Trophoblast cell (in vitro differentiated cells and primary cell): Measurements from ENCODE around the gene C2CD5.

ENCODE experiments used
- DNase-seq, 2 donors: peaks; one replicate each; pipeline ENCODE4 v3.0.0-alpha.2; 2016
- H2AFZ ChIP-seq: 2 replicates; pipeline ENCODE4 v1.6.1; 2013; ENCODE audit warnings: low read length, moderate library complexity, mild to moderate bottlenecking; ENCODE audit not compliant: insufficient read depth, poor library complexity
- H2AK5ac ChIP-seq: 2 replicates; pipeline ENCODE4 v1.6.1; 2013; ENCODE audit warnings: mild to moderate bottlenecking, low read length
- H2BK120ac ChIP-seq: 2 replicates; pipeline ENCODE4 v1.6.1; 2013; ENCODE audit warnings: low read length, mild to moderate bottlenecking, moderate library complexity; ENCODE audit not compliant: insufficient read depth, poor library complexity
- H2BK12ac ChIP-seq: 2 replicates; pipeline ENCODE4 v1.6.1; 2013; ENCODE audit warnings: mild to moderate bottlenecking, low read length, moderate library complexity
- H2BK5ac ChIP-seq: 2 replicates; pipeline ENCODE4 v1.6.1; 2013; ENCODE audit warnings: low read length, low read depth, moderate library complexity, mild to moderate bottlenecking; ENCODE audit not compliant: poor library complexity
- H3K14ac ChIP-seq: 2 replicates; pipeline ENCODE4 v1.6.1; 2013; ENCODE audit warnings: mild to moderate bottlenecking, low read length
- H3K18ac ChIP-seq: 2 replicates; pipeline ENCODE4 v1.6.1; 2013; ENCODE audit warnings: mild to moderate bottlenecking, low read length
- H3K23ac ChIP-seq: 2 replicates; pipeline ENCODE4 v1.6.1; 2013; ENCODE audit warnings: low read length
- H3K27ac ChIP-seq: 2 replicates; pipeline ENCODE4 v1.5.1; 2013; ENCODE audit warnings: low read depth, mild to moderate bottlenecking, inconsistent platforms, low read length, moderate library complexity
- H3K27me3 ChIP-seq: 2 replicates; pipeline ENCODE4 v1.6.1; 2013; ENCODE audit warnings: inconsistent platforms, mild to moderate bottlenecking, low read length, moderate library complexity; ENCODE audit not compliant: insufficient read depth
- H3K36me3 ChIP-seq, 2 experiments: 1 replicate in 1 of 2; 2 replicates in 1 of 2; pipeline ENCODE4 v1.6.1; 2013; ENCODE audit warnings: low read length in 2 of 2, mild to moderate bottlenecking in 2 of 2, moderate library complexity in 1 of 2; ENCODE audit not compliant: insufficient read depth in 2 of 2, control insufficient read depth in 1 of 2
- H3K4ac ChIP-seq: 2 replicates; pipeline ENCODE4 v1.6.1; 2013; ENCODE audit warnings: low read depth, mild to moderate bottlenecking, low read length, moderate library complexity
- H3K4me1 ChIP-seq, 2 experiments: 1 replicate in 1 of 2; 2 replicates in 1 of 2; pipeline ENCODE4 v1.6.1; 2013; ENCODE audit warnings: low read length in 2 of 2, mild to moderate bottlenecking in 2 of 2, moderate library complexity in 1 of 2; ENCODE audit not compliant: insufficient read depth in 2 of 2, control insufficient read depth in 1 of 2
- H3K4me2 ChIP-seq: 2 replicates; pipeline ENCODE4 v1.6.1; 2013; ENCODE audit warnings: inconsistent platforms, mild to moderate bottlenecking, low read length, moderate library complexity
- H3K4me3 ChIP-seq: 2 replicates; pipeline ENCODE4 v1.5.1; 2013; ENCODE audit warnings: mild to moderate bottlenecking, low read depth, low read length, inconsistent platforms
- H3K79me1 ChIP-seq: one replicate; pipeline ENCODE4 v1.6.1; 2013; ENCODE audit warnings: low read length
- H3K79me2 ChIP-seq: 2 replicates; pipeline ENCODE4 v1.6.1; 2013; ENCODE audit warnings: low read length, mild to moderate bottlenecking; ENCODE audit not compliant: control insufficient read depth, insufficient read depth, poor library complexity
- H3K9ac ChIP-seq: 2 replicates; pipeline ENCODE4 v1.6.1; 2013; ENCODE audit warnings: mild to moderate bottlenecking, low read length
- H3K9me3 ChIP-seq: 2 replicates; pipeline ENCODE4 v1.6.1; 2013; ENCODE audit warnings: low read depth, mild to moderate bottlenecking, control low read depth, inconsistent platforms, low read length; ENCODE audit not compliant: insufficient read depth
- H4K12ac ChIP-seq: 2 replicates; pipeline ENCODE4 v1.6.1; 2013; ENCODE audit warnings: low read depth, mild to moderate bottlenecking, low read length, moderate library complexity
- H4K8ac ChIP-seq: 2 replicates; pipeline ENCODE4 v1.6.1; 2013; ENCODE audit warnings: low read depth, mild to moderate bottlenecking, low read length, moderate library complexity
- H4K91ac ChIP-seq: one replicate; pipeline ENCODE4 v1.6.1; 2013; ENCODE audit warnings: low read depth, mild to moderate bottlenecking, low read length, moderate library complexity
- WGBS: extraction: QIAGEN DNeasy Blood & Tissue Kit; methylation state at CpG from one replicate; pipeline ENCODE4 v1.1.7; 2013; ENCODE audit warnings: missing lambda C conversion rate; ENCODE audit not compliant: insufficient read length, insufficient coverage; ENCODE audit errors: extremely low coverage; 5-methylcytosine and 5-hydroxymethylcytosine counted together

The C2CD5 gene

DNA sequence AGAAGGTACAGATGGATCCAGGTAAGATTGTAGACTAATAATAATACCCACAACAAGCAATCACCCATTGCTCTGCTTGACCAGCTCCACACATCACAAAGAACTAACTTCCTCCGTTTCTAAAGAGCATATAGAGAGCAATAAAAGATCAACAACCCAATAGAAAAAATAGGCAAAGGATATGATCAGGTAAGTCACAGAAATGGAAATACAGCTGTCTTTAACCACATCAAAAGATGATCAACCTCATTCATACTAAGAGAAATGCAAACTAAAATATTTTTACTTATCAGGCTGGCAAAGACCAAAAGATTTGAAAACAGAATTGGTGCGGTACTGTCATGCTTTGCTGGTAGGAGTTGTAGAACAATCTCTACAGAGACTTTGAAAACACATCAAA is 8.9 kb downstream of the C2CD5 start:
- Histone ChIP-seq H3K79me1 (no peaks in the 10 kb centered on the region), H3K27me3 (no peaks in the 10 kb centered on the region), H3K9me3 (no peaks in the 10 kb centered on the region), H3K9ac (no peak overlapping the region), H3K23ac (no peak overlapping the region), H3K79me2 (no peaks in the 10 kb centered on the region), H3K4ac (no peak overlapping the region), H3K4me1 (no peaks in the 10 kb centered on the region), H2BK120ac (no peak overlapping the region), H2BK5ac (no peak overlapping the region), H3K14ac (no peak overlapping the region), H4K8ac (no peak overlapping the region), H4K12ac (no peak overlapping the region), H3K36me3 (peaks cover 0 to 3% of the 10 kb centered on the region in 2 experiments), H3K4me2 (no peak overlapping the region), H4K91ac (no peak overlapping the region), H3K27ac (no peak overlapping the region), H2AFZ (no peak overlapping the region), H3K18ac (no peak overlapping the region), H3K4me3 (no peak overlapping the region), H2BK12ac (no peak overlapping the region), H2AK5ac (no peak overlapping the region)
- no peak for DNase-seq
- WGBS = no CpG with 5 or more reads among the region's 2 CpGs

DNA sequence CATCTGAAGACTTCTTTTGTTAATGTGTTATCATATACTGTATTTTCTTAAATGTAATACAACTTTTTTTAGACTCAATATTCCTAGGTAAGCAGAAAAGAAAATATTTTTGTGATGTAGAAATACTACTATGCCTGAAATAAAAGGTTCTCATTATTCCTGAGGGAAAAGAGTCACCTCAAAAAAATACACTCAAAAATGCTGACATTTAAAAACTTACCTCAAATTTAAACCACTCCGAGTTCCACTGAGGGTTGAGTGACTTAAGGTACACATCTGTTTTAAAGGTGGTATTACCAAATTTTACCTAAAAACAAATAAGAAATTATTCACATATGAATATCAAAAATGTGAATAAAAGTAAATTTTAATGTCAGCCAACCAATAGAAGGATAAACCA is 9.3 kb downstream of the C2CD5 start:
- no CpG with 5 or more reads among the region's 1 CpG for WGBS
- H3K79me1 ChIP-seq = no peaks in the 10 kb centered on the region

DNA sequence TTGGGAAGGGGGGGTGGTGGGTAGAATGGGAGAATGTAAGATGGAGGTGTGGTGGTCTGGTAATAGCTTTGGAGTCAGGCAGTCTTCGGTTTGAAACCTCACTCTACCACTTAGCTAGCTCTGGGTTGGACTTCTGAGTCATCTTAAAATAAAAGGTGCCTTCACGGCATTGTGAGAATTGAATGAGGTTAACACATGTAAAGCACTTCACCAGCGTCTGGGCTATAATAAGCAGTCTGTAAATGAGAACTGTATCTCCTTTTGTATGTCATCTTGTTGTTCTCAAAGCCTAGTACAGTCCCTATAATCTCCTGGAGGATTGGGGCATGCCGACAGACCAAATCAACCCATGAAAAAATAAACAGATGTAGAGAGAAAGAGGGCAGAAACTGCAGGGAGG is 11.2 kb downstream of the C2CD5 start:
- H3K18ac ChIP-seq = no peak overlapping the region
- H3K14ac ChIP-seq = no peak overlapping the region
- no peak overlapping the region for H2BK5ac ChIP-seq
- peaks cover 0 to 3% of the 10 kb centered on the region in 2 experiments for H3K36me3 ChIP-seq
- no peak overlapping the region for H4K91ac ChIP-seq
- no peak overlapping the region for H4K8ac ChIP-seq
- H3K4me1 ChIP-seq = no peaks in the 10 kb centered on the region
- no peak overlapping the region for H2BK12ac ChIP-seq
- no peak overlapping the region for H2AK5ac ChIP-seq
- H3K4ac ChIP-seq = no peak overlapping the region
- H2BK120ac ChIP-seq = no peak overlapping the region
- H2AFZ ChIP-seq = no peak overlapping the region
- no peaks in the 10 kb centered on the region for H3K79me1 ChIP-seq
- H3K23ac ChIP-seq = no peak overlapping the region
- H3K4me3 ChIP-seq = no peak overlapping the region
- no peak overlapping the region for H4K12ac ChIP-seq
- no peak overlapping the region for H3K27ac ChIP-seq
- H3K9me3 ChIP-seq = no peaks in the 10 kb centered on the region
- H3K27me3 ChIP-seq = no peaks in the 10 kb centered on the region
- WGBS = no CpG with 5 or more reads among the region's 4 CpGs
- H3K79me2 ChIP-seq = no peaks in the 10 kb centered on the region
- H3K9ac ChIP-seq = no peak overlapping the region
- DNase-seq = no peak
- H3K4me2 ChIP-seq = no peak overlapping the region

More for the DNA sequence above, 9.3 kb downstream of the C2CD5 start:
- Histone ChIP-seq H3K4me3 (no peak overlapping the region), H4K12ac (no peak overlapping the region), H3K18ac (no peak overlapping the region), H2BK120ac (no peak overlapping the region), H2AK5ac (no peak overlapping the region), H4K8ac (no peak overlapping the region), H3K79me2 (no peaks in the 10 kb centered on the region), H3K23ac (no peak overlapping the region), H3K27ac (no peak overlapping the region), H3K36me3 (peaks cover 0 to 3% of the 10 kb centered on the region in 2 experiments), H3K27me3 (no peaks in the 10 kb centered on the region), H3K4me2 (no peak overlapping the region), H3K4me1 (no peaks in the 10 kb centered on the region), H3K4ac (no peak overlapping the region), H3K9me3 (no peaks in the 10 kb centered on the region), H2BK12ac (no peak overlapping the region), H2BK5ac (no peak overlapping the region), H3K14ac (no peak overlapping the region), H2AFZ (no peak overlapping the region), H3K9ac (no peak overlapping the region), H4K91ac (no peak overlapping the region)
- no peak for DNase-seq

GRCh38 chr12:22532317-22532716 is 12.0 kb downstream of the C2CD5 start:
- Histone ChIP-seq H3K4me1 (no peaks in the 10 kb centered on the region), H3K9ac (no peak overlapping the region), H2BK12ac (no peak overlapping the region), H3K36me3 (peaks cover 0 to 3% of the 10 kb centered on the region in 2 experiments), H4K8ac (no peak overlapping the region), H3K4ac (no peak overlapping the region), H2AK5ac (no peak overlapping the region), H3K9me3 (no peaks in the 10 kb centered on the region), H4K91ac (no peak overlapping the region), H4K12ac (no peak overlapping the region), H3K79me2 (no peaks in the 10 kb centered on the region), H3K23ac (no peak overlapping the region), H3K27me3 (no peaks in the 10 kb centered on the region), H3K4me2 (no peak overlapping the region), H3K14ac (no peak overlapping the region), H3K18ac (no peak overlapping the region), H2BK120ac (no peak overlapping the region), H3K4me3 (no peak overlapping the region), H3K79me1 (no peaks in the 10 kb centered on the region), H3K27ac (no peak overlapping the region), H2AFZ (no peak overlapping the region), H2BK5ac (no peak overlapping the region)
- no peak for DNase-seq
- no CpG with 5 or more reads among the region's 4 CpGs for WGBS
